Loucy (cell line): ENCODE data around the gene PRR30.

ENCODE experiments used
- EZH2phosphoT487 ChIP-seq: fragments of 200-600 bp; IDR thresholded peaks from 2 replicates; pipeline ENCODE4 v1.6.1; 2018; ENCODE audit warnings: antibody characterized with exemption, mild to moderate bottlenecking, moderate library complexity, borderline replicate concordance
- TF ChIP-seq, protein P1 (sequence below): fragments of 200-600 bp; sonication (generic); conservative IDR thresholded peaks from 2 replicates; pipeline ENCODE4 v1.5.1; 2014; ENCODE audit warnings: mild to moderate bottlenecking, antibody characterized with exemption, low read length

- TF ChIP-seq, protein P1, sequence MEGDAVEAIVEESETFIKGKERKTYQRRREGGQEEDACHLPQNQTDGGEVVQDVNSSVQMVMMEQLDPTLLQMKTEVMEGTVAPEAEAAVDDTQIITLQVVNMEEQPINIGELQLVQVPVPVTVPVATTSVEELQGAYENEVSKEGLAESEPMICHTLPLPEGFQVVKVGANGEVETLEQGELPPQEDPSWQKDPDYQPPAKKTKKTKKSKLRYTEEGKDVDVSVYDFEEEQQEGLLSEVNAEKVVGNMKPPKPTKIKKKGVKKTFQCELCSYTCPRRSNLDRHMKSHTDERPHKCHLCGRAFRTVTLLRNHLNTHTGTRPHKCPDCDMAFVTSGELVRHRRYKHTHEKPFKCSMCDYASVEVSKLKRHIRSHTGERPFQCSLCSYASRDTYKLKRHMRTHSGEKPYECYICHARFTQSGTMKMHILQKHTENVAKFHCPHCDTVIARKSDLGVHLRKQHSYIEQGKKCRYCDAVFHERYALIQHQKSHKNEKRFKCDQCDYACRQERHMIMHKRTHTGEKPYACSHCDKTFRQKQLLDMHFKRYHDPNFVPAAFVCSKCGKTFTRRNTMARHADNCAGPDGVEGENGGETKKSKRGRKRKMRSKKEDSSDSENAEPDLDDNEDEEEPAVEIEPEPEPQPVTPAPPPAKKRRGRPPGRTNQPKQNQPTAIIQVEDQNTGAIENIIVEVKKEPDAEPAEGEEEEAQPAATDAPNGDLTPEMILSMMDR: no peak
- no peak for TF ChIP-seq EZH2phosphoT487
Observed at GRCh38 chr2:27158468-27158867, 19.3 kb upstream of the PRR30 start.
